HG02571 (cell line): ENCODE results near the gene CFAP45.
A peak's percentile ranks its signal among the peaks of the same experiment; 100 is the strongest.

Experiments
- ATAC-seq: cut with Tn5 transposase; IDR thresholded peaks from one replicate; pipeline ENCODE4 v1.9.1; 2021; ENCODE audit warnings: mild to moderate bottlenecking, moderate library complexity; ENCODE audit not compliant: unreplicated experiment

Gene CFAP45

DNA sequence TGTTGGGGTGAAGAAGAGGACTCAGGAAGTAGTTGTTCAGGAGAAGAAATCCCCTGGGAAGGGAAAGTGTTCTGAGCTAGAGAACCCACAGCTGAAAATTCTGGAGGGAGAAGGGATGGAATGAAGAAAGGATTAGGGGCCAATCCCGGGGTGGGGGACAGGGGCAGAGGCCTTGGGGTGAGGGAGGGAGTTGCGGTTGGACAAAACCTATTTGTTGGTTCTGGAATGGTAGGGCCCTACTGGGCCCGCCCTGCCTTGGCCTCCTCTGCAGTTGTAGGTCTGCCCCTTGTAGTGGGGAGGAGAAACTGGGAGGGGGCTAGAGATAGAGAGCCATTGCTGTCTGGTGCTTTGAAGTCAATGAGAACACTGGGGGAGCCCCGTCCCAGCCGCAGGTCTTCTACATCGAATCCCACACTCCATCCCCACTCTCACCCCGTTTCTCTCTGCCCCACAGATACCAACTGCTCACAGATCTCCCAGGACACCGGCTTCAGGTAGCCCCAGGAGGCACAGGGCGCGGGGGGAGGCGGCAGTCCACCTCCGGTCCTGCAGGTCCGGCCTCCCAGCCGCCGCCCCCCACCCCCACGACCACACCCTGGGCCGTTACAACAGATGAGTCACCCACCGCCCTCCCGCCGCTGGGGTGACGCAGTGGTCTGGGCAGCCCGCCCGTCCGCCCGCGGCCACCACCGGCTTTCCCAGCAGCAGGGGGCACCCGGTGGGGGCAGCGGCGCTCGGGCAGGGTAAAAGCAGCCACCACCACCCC lies 24.2 kb upstream of the CFAP45 start:
- no peak for ATAC-seq

DNA sequence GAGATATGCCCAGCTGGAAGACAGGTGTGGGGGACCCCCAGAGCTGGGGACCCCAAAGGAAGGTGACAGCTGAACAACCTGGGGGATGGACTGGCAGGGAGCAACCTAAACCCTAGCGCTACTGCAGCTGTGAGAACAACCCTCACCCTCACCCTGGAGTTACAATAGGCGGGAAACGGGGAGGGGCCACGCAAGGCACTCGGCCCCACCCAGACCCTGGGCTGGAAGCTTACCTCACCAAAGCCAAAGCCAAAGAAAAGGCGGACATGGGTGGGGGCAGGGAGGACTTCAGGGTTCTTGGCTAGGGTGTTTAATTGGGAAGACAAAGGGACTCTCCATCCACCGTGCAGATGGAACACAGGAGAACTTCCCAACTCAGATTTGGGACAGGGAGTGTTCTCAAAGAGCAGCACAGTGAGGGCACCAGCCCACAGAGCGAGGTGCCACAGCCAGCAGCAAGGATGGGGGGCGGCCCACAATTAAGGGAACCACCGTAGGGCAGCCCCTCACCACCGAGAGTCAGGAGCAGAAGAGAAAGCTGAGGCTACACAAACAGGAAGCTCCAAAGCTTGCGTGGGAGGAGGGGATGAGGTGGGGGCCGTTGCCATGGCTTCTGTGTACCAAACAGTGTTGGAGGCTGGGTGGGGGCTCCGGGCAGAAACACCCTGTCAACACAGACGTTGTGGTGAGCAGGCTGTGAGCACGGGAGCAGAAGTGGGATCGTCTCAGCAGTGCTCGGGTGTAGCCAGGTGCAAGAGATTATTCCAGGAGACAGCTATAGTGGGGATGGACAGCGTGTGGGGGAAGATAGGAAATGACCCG lies 23.4 kb upstream of the CFAP45 start:
- peak; percentile 27 for ATAC-seq

DNA sequence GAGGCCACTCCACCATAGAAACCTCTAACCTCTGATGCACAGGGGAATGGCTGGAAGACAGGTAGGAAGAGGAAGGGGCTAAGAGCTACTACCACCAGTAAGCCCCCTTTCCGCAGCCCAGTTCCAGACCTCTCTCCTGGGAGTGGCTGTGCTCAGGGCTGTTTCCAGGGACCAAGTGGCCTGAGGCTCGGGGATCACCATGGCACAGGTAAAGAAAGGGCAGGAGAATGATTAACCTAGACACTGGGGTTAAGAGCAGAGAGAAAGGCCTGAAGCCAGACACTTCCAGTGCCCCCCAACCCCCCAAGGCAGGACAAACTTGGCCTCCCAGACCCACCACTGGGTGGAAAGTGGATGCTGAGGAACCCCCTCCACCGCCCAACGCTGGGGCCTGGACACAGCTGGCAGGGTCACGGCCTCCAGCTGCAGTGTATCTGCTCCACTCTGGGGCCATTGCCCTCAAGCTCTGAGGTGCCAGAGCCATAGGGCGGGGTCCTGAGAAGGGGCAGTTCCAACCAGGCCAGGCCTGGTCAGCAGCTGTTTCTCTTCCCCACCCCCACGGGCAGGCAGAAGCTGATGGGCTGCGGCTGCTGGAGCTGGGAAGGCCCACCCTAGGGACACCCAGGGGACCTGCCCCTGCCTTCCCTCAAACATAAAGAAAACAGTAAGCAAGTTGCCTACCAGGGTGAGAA lies 22.7 kb upstream of the CFAP45 start:
- no peak for ATAC-seq

DNA sequence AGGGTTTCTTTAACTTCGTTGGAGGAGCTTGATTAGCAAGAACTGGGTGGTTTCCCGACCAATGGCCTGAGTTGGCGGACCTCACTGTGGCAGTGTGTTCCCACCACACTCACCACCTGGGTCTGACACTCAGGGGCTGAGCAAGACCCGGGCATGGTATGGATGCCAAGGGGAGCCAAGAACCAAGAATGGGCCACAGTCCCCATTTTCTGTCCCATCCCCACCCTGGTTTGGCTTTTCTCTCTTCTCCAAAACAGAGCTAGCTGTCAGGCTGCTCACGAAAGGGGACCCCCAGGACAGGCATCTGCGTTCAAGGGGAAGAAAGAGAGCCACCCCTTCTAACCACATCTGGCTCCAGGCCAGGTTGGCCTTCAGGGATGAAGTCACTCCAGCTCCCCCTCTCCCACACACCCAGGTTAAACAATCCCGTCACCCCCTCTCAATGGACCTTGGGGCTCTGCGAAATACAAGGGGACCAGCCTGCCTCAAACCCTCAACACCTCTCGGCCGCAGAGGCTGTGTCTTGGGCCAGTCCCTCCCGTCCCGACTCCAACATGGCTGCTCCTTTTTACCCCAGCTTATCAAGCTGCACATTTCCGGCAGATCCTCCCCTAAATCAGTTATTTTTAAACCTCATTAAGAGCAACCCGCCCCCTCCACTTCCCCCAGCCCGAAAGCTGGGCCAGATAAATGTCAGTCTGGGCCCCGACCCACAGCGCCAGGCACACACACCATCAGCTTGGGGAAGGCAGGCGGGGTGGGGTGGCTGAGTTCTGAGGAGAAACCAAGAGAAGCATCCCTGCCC lies 21.9 kb upstream of the CFAP45 start:
- no peak for ATAC-seq

DNA sequence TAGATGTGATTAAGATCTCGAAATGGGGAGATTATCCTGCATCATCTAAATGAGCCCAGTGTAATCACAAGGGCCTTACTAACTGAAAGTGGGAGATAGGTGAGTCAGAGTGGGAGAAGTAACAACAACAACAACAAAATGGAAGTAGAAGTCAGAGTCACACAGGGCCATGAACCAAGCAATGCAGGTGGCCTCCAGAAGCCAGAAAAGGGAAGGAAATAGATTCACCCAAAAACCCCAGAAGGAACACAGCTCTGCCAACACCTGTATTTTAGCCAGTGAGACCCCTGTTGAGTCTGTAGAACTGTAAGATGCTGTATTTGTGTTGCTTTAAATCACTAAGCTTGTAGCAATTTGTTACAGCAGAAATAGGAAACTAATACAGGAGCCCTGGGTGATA lies 21.3 kb upstream of the CFAP45 start:
- ATAC-seq, result peak; percentile 20

DNA sequence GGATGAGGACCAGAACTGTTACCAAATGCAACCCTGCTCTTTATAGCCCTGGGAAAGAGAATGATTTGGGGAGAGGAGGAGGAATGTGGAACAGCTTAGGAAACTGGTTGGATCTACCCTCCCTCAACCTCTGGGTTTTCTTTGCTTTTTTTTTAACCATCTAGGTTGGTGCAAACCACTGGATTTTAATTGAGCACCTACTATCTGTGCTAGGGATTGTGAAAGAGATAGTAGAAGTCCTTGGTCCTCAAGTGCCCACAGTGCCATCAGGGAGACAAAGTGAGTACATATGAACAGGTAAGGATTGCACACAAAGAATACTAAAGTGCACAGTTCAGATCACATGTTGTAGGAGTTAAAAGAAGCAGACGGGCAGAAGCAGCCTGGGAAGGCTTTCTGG lies 20.7 kb upstream of the CFAP45 start:
- ATAC-seq, result no peak

DNA sequence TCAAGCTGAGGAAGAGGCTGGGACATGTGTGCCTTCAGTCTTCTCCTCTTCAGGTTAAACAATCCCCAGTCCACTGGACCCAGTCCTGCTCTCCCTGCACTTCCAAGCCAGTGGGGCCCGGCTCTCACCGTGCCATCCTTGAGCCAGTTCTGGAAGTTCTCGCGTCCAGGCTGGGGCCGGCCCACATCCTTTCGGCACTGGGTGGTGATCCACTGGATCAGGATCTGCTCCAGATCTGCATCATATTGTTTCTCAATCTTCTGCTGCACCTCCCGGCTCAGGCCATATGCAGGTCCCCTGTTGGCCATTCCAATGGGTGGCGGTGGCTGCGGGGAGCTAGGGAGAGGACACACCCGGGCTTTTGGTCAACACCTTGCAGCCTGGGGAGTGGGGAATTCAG lies 20.2 kb upstream of the CFAP45 start:
- no peak for ATAC-seq

DNA sequence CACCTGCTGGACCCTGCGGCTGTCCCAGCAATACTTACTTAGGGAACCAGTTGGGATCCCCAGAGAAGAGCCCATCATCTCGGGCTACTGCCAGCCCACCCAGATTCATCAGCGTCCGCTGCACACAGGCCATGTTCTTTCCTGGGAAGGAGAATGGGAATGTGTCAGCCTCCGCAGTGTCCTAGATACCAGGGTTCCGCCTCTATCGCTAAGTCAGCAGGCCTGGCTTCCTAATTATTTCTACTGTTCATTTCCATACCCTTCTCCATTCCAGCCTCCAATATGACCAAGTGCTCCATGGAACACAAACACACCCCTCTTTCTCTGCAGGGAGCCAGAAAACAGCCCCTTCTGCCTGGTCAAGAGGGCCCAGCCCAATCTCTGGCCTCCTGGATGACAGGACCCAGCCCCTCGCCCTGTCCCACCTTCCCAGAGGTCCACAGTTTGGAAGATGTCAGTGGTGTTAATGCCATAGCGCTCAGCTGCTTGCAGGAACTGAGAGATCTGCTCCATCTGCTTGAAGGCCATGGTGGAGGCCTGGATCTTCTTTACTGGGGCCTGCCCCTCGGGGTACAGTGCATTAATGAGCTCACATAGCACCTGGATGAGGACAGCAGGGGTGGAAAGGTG lies 19.4 kb upstream of the CFAP45 start:
- no peak for ATAC-seq

DNA sequence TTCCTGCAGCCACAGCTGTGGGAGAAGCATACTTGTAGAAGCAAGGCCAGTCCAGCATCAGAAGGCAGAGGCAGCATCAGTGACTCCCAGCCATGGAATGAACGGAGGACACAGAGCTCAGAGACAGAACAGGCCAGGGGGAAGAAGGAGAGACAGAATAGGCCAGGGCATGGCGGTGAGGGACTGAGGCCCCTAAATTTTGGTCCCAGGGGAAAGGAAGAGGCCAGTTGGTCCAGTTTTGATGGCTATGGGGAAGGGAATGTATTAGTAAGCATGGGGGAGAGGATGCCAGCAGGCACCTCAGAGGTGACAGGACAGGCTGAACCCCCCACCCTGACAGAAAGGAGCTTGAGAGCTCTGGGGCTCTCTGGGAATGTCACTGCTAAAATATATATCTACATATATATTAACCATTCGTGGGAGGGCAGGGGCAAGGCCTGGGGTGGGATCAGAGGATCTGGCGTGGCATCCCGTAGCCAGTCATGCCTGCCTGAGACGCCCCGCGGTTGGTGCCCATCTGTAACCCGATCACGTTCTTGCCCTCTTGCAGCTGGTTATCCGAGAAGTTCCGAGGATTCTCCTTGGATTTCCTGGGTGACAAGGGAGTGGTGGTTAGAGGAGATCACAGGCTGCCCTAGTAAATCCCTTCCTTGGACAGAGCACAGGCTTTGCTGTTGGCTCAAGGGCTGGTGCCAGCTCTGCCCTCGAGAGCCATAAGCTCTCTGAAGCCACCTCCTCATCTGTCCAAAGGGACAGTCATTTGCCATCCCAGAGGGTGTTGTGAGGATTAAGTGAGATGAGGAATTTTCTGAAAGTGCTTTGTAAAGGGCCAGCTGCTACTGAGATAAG lies 18.6 kb upstream of the CFAP45 start:
- ATAC-seq, result no peak

DNA sequence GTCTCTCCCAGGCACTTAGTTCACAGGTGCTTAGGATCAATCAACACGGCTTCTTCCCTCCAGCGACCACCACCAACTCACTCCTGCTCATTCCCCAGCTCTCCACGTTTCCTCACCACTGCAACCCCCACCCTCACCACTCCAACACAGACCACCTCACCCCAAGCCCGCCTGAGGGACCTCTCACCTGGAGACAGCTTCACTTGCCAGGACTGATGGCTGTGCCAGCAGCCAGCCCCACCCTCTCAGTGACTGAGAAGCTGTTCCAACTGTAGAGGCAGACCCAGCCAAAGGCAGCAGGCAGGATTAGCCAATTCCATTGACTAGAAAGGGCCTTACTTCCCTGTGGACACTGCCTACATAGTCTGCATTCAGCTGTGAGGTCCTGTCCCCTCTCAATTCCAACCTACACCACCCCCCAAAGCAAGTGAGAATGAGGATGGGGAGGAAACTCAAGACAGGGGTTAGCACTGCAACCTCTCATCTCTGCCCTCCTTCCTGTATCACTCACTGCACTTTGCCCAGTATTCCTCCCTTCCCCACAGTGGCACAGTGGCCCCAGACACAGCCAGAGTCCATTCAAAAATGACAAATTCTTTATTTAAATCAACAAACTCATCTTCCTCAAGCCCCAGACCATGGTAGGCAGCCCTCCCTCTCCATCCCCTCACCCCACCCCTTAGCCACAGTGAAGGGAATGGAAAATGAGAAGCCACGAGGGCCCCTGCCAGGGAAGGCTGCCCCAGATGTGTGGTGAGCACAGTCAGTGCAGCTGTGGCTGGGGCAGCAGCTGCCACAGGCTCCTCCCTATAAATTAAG lies 17.8 kb upstream of the CFAP45 start:
- no peak for ATAC-seq

DNA sequence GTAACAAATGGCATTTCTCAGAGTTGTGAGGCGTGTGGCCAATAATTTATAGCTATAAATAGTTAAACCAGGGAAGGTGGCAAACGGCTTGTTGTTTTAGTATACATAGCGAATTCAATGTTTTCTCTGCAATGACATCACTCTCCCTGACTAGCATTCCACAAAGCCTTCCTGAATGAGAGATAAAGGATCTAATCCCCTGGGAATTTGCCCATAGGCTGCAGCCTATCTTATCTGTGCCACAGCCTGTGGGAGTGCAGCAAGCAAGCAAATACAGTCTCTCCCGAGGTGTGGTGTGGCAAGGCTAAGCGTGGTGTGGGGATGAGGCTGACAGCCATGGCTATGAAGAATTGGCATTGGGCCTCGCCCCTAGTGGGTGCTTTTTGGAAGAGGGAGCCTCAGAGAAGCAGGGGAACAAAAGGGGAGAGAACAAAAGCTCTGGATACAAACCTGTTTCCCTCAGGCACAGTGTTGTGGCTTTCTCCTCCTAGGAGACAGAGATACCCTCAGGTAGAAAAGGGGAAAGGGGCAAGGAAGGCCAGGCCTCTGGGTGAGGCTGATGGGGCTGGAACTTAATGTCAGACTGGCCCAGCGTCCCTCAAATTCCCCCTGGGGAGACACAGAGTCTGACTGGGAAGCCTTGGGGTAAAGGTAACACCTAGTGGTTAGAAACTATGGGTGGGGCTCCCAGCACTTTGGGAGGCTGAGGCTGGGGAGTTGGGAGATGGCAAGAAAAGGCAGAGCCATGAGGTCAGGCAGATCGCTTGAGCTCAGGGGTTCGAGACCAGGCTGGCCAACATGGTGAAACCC lies 16.5 kb upstream of the CFAP45 start:
- ATAC-seq, result no peak

DNA sequence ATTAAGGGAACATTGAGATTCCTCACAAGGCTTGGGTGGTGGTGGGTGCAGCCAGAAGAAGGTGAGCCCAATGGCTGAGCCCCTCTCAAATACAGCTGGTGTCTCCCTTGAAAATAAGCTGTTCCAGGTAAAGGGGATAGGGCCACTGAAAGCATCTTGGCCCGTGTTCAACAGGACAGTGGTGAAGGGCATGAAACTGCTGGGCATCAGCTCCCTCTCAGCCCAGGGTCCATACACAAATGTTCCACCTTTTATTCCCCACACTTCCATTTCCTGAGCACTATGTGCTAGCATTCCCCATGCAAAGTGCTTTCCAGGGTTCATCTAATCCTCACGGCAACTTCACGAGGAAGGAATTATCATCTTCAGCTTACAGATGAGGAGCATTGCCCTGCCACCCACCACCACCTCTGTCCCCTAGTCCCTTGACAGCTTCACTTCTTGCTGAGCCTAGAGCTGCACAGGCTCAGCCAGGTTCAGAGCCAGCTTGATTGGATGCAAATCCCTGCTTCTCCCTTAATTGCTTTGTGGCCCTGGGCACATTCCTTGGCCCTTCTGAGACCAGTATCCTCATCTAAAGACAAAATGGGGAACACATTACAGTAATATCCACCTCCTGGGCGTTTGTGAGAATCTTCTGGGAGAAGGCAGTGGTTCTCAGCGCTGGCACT lies 15.7 kb upstream of the CFAP45 start:
- ATAC-seq, result no peak

DNA sequence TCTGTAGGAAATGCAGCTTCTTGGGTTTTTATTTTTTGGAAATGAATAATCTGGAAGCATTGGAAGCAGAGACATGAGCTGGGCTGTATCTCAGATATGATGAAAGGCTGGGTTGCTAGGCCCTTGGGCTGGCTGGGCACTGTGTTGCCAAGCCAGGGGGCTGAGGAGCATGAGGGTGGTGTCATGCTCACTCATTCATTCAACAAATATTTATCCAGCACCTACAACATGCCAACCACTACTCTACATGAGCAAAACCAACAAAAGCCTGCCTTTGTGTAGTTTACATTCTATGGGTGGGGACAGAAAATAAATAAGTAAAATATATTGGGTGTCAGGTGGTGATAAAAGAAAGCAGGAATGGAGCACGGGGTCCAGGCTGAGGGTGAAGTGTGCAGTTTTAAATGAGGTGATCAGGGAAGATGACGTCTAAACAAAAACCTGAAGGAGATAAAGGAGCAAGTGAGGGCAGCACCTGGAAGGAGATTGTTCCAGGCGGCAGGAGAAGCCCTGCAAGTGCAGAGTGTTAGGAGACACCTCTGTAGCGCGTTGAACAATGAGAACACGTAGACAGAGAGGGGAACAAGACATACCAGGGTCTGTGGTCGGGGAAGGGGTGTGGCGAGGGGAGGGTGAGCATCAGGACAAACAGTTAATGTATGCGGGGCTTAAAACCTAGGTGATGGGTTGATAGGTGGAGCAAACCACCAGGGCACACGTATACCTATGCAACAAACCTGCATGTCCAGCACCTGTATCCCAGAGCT lies 14.5 kb upstream of the CFAP45 start:
- no peak for ATAC-seq

DNA sequence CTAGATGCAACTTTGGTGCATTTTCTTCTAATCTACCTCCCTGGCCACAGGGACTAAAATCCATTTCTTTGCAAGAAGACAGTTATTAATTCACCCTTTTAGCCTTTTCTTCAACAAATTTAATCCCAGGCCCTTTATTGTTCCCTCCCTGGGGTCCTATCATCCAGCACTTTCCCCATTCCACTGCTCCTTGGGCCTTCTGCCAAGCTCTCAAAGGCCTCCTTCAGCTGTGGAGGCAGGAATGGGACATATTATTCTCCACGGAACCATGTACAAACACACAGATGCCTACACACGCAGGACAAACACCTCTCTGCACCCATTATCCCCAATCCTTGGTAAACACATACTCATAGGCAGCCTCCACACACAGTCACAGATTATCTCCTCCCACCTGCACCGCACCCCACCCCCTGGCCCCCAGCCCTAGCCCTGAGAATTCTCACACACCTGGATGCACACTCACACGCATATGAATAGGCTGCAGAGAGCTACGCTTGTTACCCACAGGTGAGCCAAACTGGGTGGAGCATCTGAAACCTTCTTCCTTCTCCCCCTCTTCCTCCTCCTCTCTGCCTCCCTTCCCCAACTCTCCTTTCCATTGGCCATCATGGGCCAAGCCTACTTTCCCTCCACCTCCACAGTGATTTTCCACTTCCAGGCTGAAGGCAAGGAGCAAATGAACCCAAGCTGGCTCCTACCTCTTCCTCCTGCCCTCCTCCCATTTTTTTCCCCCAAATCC lies 13.7 kb upstream of the CFAP45 start:
- ATAC-seq, result no peak

DNA sequence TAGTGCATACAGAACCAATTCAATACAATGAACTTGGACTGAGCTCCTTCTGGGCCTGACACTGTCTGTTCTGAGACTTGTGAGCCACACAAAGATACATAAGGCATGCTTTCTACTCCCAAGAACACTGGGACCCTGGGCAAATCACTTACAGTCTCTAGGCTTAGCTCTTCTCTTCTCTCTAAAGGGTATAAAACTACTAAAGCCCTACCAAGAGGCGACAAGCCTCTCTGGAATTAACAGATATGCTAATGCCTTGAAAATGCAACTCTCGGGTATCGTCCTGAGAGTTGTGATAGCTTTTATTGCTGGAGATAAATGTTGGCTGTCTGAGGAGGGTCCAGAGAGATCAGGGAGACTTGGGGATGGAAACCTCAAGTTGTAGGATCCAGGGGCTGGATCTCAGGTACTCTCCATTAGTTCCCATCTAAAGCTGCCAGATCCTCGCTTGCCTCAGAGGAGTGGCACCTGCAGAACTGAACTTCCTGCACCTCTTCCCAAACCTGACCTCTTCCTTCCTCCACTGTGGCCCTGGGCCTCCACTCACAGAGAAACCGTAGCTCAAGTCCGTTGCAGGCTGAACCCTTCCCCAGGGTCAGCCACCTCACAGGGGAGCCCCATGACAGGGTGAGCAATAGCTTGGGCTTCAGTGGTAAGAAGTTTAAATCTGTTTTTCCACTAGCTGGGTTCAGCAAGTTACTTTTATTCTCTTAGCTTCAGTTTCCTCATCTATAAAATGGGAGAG lies 11.5 kb upstream of the CFAP45 start:
- no peak for ATAC-seq
